Measurements from ENCODE around the gene RIN1. TPM values are rescaled to one million over a fixed set of nuclear protein-coding genes. Genes with fewer than 3 reads are reported as not detected.

Gene RIN1
- total RNA-seq, 2 experiments from 2014 or later, result 0.53 to 0.75 TPM

GRCh38 chr11:66314561-66315497, 21.4 kb downstream of the RIN1 start:
- POLR2A ChIA-PET, result no interaction called here
- CTCF ChIA-PET, result interaction anchor here (1.0 to 8.1 kb wide), 4 partner anchors 18 to 74 kb away, joined by 3 to 111 read pairs (median 4); partner anchors contain the start of gene RIN1

- POLR2A ChIA-PET, result no interaction called here
- CTCF ChIA-PET, result interaction anchor here (1.6 to 8.1 kb wide), 4 partner anchors 18 to 74 kb away, joined by 4 to 111 read pairs (median 40); partner anchors contain the start of genes B4GAT1, BRMS1 and RIN1
Observed at GRCh38 chr11:66314186-66314501, 22.1 kb downstream of the RIN1 start.

DNA sequence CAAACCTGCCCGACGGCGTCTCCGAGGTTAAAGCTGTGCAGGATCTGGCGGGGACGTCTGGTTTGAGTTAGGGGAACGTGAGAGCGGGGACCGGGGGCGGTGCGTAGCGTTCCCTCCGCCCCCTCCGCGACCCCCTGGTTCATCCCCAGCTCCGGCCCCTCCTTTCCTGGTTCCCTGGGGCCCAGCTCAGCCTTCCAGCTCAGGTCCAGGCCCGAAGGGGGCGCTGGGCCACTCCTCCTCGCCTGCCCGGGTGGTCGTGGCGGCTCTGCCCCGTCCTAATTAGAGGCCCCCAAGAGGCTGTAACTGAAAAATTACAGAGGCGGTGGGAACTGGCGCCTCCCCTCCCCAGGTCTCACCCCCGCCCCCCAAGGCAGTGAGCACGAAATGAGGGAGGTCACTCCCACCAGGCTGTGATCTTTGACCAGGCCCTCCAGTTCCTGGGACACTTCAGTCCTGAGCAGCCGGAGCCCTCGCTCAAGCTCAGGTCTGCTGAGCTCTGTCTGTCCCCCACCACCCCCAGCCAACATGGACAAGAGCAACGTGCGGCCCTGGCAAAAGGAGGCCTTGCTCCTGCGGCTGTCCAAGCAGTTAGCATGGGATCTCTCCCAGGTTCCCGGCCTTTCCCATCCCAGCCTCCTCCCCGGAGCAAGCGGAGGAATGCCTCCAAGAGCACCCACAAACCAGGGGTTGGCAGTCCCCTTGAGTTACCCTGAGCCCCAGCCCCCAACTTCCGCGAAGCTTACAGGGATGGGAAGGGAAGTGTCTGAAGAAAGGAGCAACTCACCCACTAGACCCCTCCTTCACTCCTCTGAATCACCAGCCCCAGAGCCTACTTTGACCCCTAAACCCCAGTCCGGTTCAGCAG, 22.7 kb downstream of the RIN1 start:
- ChIA-PET POLR2A (interaction anchor here (0.9 to 1.2 kb wide), 5 partner anchors 12 to 57 kb away, joined by 3 to 7 read pairs (median 5); partner anchors contain the start of gene SLC29A2), CTCF (interaction anchor here (1.1 to 8.1 kb wide), 11 partner anchors 8 to 91 kb away, joined by 3 to 111 read pairs (median 7); partner anchors contain the start of genes B4GAT1, BRMS1, RIN1 and YIF1A)

DNA sequence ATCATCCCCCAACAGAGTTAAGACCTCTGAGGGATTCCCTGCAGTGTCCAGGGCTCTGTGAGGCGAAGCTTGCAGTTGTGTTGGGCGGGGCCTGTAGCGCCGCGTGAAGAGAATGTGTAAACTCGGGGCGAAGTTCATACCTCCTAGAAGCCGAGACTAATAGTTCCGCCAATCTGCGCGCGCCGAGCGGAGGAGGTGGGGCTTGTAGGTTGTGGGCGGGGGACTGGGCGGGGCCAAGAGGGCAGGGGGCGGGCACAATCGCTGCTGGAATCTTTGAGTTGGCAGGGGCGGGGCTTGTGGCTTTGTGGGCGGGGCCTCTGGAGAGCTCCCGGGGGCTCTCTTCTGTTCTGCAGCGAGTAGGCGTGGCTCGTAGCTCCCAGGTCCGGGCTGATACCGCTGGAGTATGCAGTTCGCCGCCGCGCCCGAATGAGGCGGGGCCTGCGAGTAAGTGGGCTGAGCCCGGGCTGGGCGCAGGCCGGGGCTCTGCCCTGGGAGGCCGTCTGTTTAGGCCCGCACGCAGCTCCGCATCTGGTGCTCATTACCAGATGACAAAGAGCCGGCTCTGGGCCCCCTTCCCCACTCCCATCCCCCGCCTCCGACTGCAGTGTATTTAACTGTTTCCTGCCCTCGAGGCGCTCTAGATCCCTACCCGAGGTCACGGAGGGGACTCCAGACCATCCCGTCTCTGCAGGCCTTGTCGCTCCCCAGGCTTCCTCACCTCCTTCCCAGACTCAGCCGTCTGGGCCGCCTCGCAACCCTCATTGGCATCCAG, 23.5 kb downstream of the RIN1 start:
- ChIA-PET CTCF (interaction anchor here (0.6 to 8.1 kb wide), 16 partner anchors 9 to 91 kb away, joined by 3 to 111 read pairs (median 5); partner anchors contain the start of genes B4GAT1, BRMS1, RIN1 and SLC29A2), POLR2A (interaction anchor here (0.5 to 1.2 kb wide), 8 partner anchors 10 to 883 kb away, joined by 3 to 7 read pairs (median 4); partner anchors contain the start of gene SLC29A2)

GRCh38 chr11:66311965-66312548, 24.2 kb downstream of the RIN1 start:
- ChIA-PET POLR2A (interaction anchor here (0.5 to 1.2 kb wide), 9 partner anchors 10 to 883 kb away, joined by 3 to 7 read pairs (median 4); partner anchors contain the start of gene SLC29A2), CTCF (interaction anchor here (0.6 to 8.1 kb wide), 24 partner anchors 10 to 90 kb away, joined by 3 to 111 read pairs (median 5); partner anchors contain the start of genes B4GAT1, BRMS1, RIN1 and SLC29A2)

DNA sequence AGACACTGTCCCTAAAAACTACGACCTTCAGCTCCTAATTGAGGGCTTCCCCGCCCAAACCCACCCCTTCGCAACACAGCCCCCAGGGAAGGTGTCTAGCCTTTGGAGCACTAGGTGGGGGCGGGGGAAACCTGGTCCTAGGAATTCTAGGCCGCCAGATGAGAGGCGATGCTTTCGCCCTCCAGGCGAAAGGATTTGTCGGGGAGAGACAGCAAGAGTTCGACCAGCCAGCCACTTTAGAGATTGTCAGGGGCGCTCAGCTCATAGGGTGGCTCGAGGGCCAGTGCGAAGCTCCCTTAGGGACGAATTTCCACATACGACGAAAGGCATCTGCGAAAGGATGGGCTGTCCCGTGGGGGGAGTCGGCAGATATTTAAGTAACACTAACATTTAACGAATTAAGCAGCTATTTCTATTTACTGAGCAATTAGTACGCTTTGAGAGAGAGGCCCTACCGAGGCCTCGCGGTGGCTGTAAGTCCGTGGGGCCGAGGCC, 24.7 kb downstream of the RIN1 start:
- POLR2A ChIA-PET, result interaction anchor here (0.6 to 0.8 kb wide), 2 partner anchors 31 to 51 kb away, joined by 3 to 4 read pairs; no protein-coding TSS in a partner anchor
- CTCF ChIA-PET, result interaction anchor here (0.7 to 8.1 kb wide), 17 partner anchors 11 to 76 kb away, joined by 3 to 111 read pairs (median 5); partner anchors contain the start of genes B4GAT1, BRMS1, RIN1 and TMEM151A

DNA sequence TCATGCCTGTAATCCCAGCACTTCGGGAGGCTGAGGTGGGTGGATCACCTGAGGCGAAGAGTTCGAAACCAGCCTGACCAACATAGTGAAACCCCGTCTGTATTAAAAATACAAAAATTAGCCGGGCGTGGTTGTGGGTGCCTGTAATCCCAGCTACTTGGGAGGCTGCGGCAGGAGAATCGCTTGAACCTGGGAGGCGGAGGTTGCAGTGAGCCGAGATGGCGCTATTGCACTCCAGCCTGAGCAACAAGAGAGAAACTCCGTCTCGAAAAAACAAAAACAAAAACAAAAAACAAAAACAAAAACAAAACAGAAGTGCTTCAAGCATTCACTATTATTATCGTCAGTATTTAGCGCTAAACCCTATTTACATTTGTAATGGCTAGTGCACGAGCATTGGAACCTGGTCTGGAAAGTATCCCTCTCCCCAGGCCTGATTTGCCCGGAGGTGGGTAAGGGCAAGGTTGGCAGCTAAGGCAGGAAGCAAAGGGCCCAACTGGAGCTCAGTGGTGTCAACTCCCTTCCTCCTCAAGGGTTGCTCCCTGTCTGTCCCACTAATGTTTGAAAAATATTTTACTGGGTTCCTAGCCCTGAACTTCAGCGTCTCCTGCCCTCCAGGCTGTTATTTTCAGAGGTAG, 25.3 kb downstream of the RIN1 start:
- CTCF ChIA-PET, result interaction anchor here (0.7 to 8.1 kb wide), 17 partner anchors 11 to 77 kb away, joined by 3 to 111 read pairs (median 5); partner anchors contain the start of genes B4GAT1, BRMS1, RIN1 and TMEM151A
- POLR2A ChIA-PET, result interaction anchor here (0.6 to 0.8 kb wide), 2 partner anchors 30 to 51 kb away, joined by 3 to 4 read pairs; no protein-coding TSS in a partner anchor

DNA sequence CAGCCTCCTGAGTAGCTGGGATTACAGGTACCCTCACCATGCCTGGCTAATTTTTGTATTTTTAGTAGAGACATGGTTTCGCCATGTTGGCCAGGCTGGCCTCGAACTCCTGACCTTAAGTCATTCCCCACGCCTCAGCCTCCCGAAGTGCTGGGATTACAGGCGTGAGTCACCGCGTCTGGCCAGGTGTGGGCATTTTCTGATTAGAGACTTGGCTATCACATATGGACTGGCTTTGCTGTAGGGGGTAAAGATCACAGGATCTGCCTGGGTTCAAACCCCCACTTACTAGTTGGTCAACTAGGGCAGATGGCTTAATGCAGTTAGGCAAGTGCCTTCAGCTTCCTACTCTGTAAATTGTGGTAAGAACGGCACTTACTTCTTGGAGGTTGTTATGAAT, 25.9 kb downstream of the RIN1 start:
- CTCF ChIA-PET, result interaction anchor here (3.8 to 5.1 kb wide), 2 partner anchors 36 to 77 kb away, joined by 36 to 44 read pairs; partner anchors contain the start of genes B4GAT1 and BRMS1
- POLR2A ChIA-PET, result no interaction called here

DNA sequence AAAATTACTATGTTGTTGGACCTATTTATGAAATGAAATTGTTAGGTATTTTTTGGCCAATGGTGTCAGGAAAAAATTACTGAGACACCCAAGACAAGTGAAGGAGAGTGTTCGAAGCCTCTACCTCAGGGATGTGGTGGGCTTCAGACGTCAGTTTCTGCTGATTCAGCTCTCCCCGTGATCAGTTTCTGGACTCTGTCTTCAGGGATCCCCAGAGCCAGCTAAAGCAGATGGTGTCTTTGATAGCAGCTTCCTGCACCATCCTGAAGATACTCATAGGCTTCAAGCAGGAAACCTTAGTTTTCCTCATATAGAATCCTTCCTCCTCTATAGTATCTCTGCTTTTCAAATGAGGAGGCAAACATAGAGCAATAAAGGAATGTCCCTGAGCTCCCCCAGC, 26.8 kb downstream of the RIN1 start:
- ChIA-PET CTCF (interaction anchor here (5.1 kb wide), 1 partner anchor 37 kb away, joined by 36 read pairs; the partner anchor contains the start of genes B4GAT1 and BRMS1), POLR2A (no interaction called here)

- ChIA-PET CTCF (interaction anchor here (0.9 to 1.0 kb wide), 2 partner anchors 20 to 41 kb away, joined by 4 read pairs; no protein-coding TSS in a partner anchor), POLR2A (no interaction called here)
Observed at GRCh38 chr11:66302656-66303055, 33.6 kb downstream of the RIN1 start.

DNA sequence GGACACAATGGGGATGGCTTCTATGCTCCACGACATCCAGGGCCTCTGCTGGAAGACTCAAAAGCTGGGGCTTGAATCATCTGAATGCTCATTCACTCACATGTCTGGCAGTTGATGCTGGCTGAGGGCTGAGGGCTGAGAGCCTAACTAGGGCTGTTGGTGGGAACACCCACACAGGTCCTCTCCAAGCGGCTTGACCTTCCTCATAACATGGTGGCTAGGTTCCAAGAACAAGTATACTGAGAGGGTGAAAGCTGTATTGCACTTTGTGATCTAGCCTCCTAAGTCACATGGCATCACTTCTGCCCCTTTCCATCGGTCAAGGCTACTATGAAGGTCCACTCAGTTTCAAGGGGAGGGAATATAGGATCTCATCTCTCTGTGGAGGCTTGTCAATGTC, 37.0 kb downstream of the RIN1 start:
- CTCF ChIA-PET, result no interaction called here
- POLR2A ChIA-PET, result no interaction called here

GRCh38 chr11:66297610-66298009, 38.6 kb downstream of the RIN1 start:
- ChIA-PET POLR2A (no interaction called here), CTCF (interaction anchor here (0.6 to 1.3 kb wide), 3 partner anchors 14 to 89 kb away, joined by 3 read pairs; no protein-coding TSS in a partner anchor)

- ChIA-PET CTCF (no interaction called here), POLR2A (no interaction called here)
Observed at GRCh38 chr11:66294626-66295620, 41.3 kb downstream of the RIN1 start.

GRCh38 chr11:66293777-66294625, 42.2 kb downstream of the RIN1 start:
- ChIA-PET CTCF (no interaction called here), POLR2A (no interaction called here)

DNA sequence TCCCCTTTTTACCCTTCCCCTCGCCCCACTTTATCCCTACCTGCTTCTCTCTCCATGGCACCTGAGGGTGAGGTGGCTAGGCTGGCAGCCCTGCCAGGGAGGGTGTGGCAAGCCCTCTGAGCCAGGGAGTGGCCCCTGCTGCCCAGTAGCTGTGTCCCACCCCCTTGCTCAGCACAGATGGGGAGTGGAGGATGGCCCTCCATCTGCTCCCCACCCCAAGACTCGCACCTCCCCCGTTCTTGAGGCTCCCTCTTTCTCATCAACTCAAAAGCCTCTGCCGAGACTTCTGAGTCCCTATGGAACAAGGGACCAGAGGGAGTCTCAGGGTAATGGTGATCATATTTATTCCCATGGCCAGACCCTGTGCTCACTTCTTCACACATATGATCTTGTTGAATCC, 42.9 kb downstream of the RIN1 start:
- CTCF ChIA-PET, result no interaction called here
- POLR2A ChIA-PET, result no interaction called here

Data from activated CD8-positive, alpha-beta memory T cell treated with anti-CD3 and anti-CD28 coated beads for 36 hours (primary cell).